Mesendoderm (in vitro differentiated cells): ENCODE results near the gene RASA3.

ENCODE experiments used
- DNase-seq: peaks from one replicate; pipeline ENCODE4 v3.0.0; 2013
- H2AK5ac ChIP-seq: 2 replicates; pipeline ENCODE4 v1.6.1; 2013; ENCODE audit warnings: low read length, inconsistent platforms
- H2BK120ac ChIP-seq: 2 replicates; pipeline ENCODE4 v1.6.1; 2013; ENCODE audit warnings: low read depth, mild to moderate bottlenecking, low read length, moderate library complexity, mixed read lengths
- H2BK15ac ChIP-seq: replicated peaks from 2 replicates; pipeline ENCODE4 v1.6.1; 2013; ENCODE audit warnings: low read depth, mild to moderate bottlenecking, moderate library complexity
- H2BK5ac ChIP-seq: 2 replicates; pipeline ENCODE4 v1.6.1; 2013; ENCODE audit warnings: low read length, inconsistent platforms
- H3K18ac ChIP-seq: 2 replicates; pipeline ENCODE4 v1.6.1; 2013; ENCODE audit warnings: mild to moderate bottlenecking, low read length, mixed read lengths
- H3K23ac ChIP-seq: one replicate; pipeline ENCODE4 v1.6.1; 2013; ENCODE audit warnings: low read length
- H3K27ac ChIP-seq: 2 replicates; pipeline ENCODE4 v1.5.1; 2013; ENCODE audit warnings: low read depth, mild to moderate bottlenecking, inconsistent platforms, low read length, moderate library complexity
- H3K27me3 ChIP-seq: 2 replicates; pipeline ENCODE4 v1.6.1; 2013; ENCODE audit warnings: low read length, control low read depth, mild to moderate bottlenecking, inconsistent platforms; ENCODE audit not compliant: insufficient read depth, poor library complexity
- H3K36me3 ChIP-seq: 2 replicates; pipeline ENCODE4 v1.6.1; 2013; ENCODE audit warnings: low read length, inconsistent platforms; ENCODE audit not compliant: control insufficient read depth, insufficient read depth
- H3K4ac ChIP-seq: one replicate; pipeline ENCODE4 v1.6.1; 2013; ENCODE audit warnings: low read depth, mild to moderate bottlenecking, low read length, moderate library complexity
- H3K4me1 ChIP-seq: 2 replicates; pipeline ENCODE4 v1.6.1; 2013; ENCODE audit warnings: low read depth, low read length, inconsistent platforms; ENCODE audit not compliant: control insufficient read depth
- H3K4me2 ChIP-seq: 2 replicates; pipeline ENCODE4 v1.6.1; 2013; ENCODE audit warnings: low read length
- H3K4me3 ChIP-seq: 2 replicates; pipeline ENCODE4 v1.5.1; 2013; ENCODE audit warnings: mild to moderate bottlenecking, low read length
- H3K56ac ChIP-seq: one replicate; pipeline ENCODE4 v1.6.1; 2013; ENCODE audit warnings: low read length
- H3K79me1 ChIP-seq: 2 replicates; pipeline ENCODE4 v1.6.1; 2013; ENCODE audit warnings: low read length, inconsistent platforms
- H3K79me2 ChIP-seq: 2 replicates; pipeline ENCODE4 v1.6.1; 2013; ENCODE audit warnings: mild to moderate bottlenecking, low read length; ENCODE audit not compliant: control insufficient read depth, insufficient read depth
- H3K9ac ChIP-seq: 2 replicates; pipeline ENCODE4 v1.6.1; 2013; ENCODE audit warnings: low read length, inconsistent platforms
- H4K5ac ChIP-seq: one replicate; pipeline ENCODE4 v1.6.1; 2013; ENCODE audit warnings: low read length
- H4K8ac ChIP-seq: one replicate; pipeline ENCODE4 v1.6.1; 2013; ENCODE audit warnings: low read depth, mild to moderate bottlenecking, control low read depth, low read length, moderate library complexity
- WGBS: extraction: QIAGEN DNeasy Blood & Tissue Kit; methylation state at CpG from one replicate; pipeline ENCODE4 v1.1.7; 2013; ENCODE audit warnings: low lambda C conversion rate, missing lambda C conversion rate; ENCODE audit not compliant: insufficient coverage; ENCODE audit errors: extremely low coverage; 5-methylcytosine and 5-hydroxymethylcytosine counted together

Gene RASA3

GRCh38 chr13:113943821-113944565, 188.4 kb downstream of the RASA3 start:
- H3K36me3 ChIP-seq = no peaks in the 10 kb centered on the region

GRCh38 chr13:113942591-113943103, 189.8 kb downstream of the RASA3 start:
- Histone ChIP-seq H3K27me3 (no peaks in the 10 kb centered on the region), H3K4ac (no peak overlapping the region), H3K4me2 (no peak overlapping the region), H3K4me3 (no peak overlapping the region), H3K9ac (no peak overlapping the region), H2BK5ac (no peak overlapping the region), H4K8ac (no peak overlapping the region), H3K23ac (no peak overlapping the region), H3K36me3 (no peaks in the 10 kb centered on the region), H4K5ac (no peak overlapping the region), H3K56ac (no peak overlapping the region), H3K79me1 (no peaks in the 10 kb centered on the region), H3K18ac (no peak overlapping the region), H2BK15ac (no peak overlapping the region), H3K79me2 (no peaks in the 10 kb centered on the region), H2AK5ac (no peak overlapping the region), H3K4me1 (no peaks in the 10 kb centered on the region), H3K27ac (no peak overlapping the region), H2BK120ac (no peak overlapping the region)
- DNase-seq = no peak
- WGBS = no CpG with 5 or more reads among the region's 23 CpGs

More at GRCh38 chr13:113943821-113944565, 188.4 kb downstream of the RASA3 start:
- Histone ChIP-seq H4K8ac (no peak overlapping the region), H2BK120ac (no peak overlapping the region), H3K79me2 (no peaks in the 10 kb centered on the region), H2BK5ac (no peak overlapping the region), H3K27me3 (no peaks in the 10 kb centered on the region), H3K9ac (no peak overlapping the region), H3K4ac (no peak overlapping the region), H3K4me1 (no peaks in the 10 kb centered on the region), H4K5ac (no peak overlapping the region), H3K27ac (no peak overlapping the region), H3K18ac (no peak overlapping the region), H3K56ac (no peak overlapping the region), H3K79me1 (no peaks in the 10 kb centered on the region), H3K4me2 (no peak overlapping the region), H3K4me3 (no peak overlapping the region), H3K23ac (no peak overlapping the region), H2AK5ac (no peak overlapping the region), H2BK15ac (no peak overlapping the region)
- DNase-seq = no peak
- WGBS = no CpG with 5 or more reads among the region's 19 CpGs

- H2BK15ac ChIP-seq = no peak overlapping the region
- peak; percentile 12 for DNase-seq
- H3K36me3 ChIP-seq = no peaks in the 10 kb centered on the region
- no peaks in the 10 kb centered on the region for H3K79me1 ChIP-seq
- H3K27ac ChIP-seq = no peak overlapping the region
- no peaks in the 10 kb centered on the region for H3K4me1 ChIP-seq
- H3K4me2 ChIP-seq = no peak overlapping the region
- no peak overlapping the region for H3K56ac ChIP-seq
- no peak overlapping the region for H2BK120ac ChIP-seq
- no peak overlapping the region for H4K8ac ChIP-seq
- no peak overlapping the region for H4K5ac ChIP-seq
- WGBS = no CpG with 5 or more reads among the region's 16 CpGs
- H3K9ac ChIP-seq = no peak overlapping the region
- H3K79me2 ChIP-seq = no peaks in the 10 kb centered on the region
- no peak overlapping the region for H3K4me3 ChIP-seq
- no peaks in the 10 kb centered on the region for H3K27me3 ChIP-seq
- H3K4ac ChIP-seq = no peak overlapping the region
- no peak overlapping the region for H2BK5ac ChIP-seq
- no peak overlapping the region for H2AK5ac ChIP-seq
- H3K23ac ChIP-seq = no peak overlapping the region
- H3K18ac ChIP-seq = no peak overlapping the region
These were observed 190.7 kb downstream of the RASA3 start for GRCh38 chr13:113941571-113942191.

DNA sequence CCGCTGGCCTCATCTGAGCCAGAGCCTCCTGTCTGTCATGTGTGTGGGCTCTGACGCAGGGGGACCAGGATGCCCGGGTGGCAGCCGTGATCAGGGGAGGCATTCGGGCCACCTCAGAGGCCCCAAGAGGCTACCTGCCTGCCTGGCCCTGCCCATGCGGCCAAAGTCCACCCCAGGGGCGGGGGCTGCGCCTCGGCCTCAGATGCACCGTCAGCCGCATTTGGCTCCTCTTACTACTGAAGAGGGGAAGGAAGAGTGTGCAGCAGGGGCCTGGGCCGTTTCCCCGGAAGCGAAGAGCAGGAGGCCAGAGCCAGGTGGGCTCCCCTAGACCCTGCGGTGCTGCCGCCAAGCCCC, 192.5 kb downstream of the RASA3 start:
- Histone ChIP-seq H3K27me3 (no peaks in the 10 kb centered on the region), H3K9ac (no peak overlapping the region)
- WGBS = no CpG with 5 or more reads among the region's 16 CpGs

GRCh38 chr13:113939129-113939943, 193.1 kb downstream of the RASA3 start:
- Histone ChIP-seq H2AK5ac (no peak overlapping the region), H3K79me1 (no peaks in the 10 kb centered on the region), H3K27me3 (no peaks in the 10 kb centered on the region), H3K4me1 (no peaks in the 10 kb centered on the region), H2BK120ac (no peak overlapping the region), H3K36me3 (no peaks in the 10 kb centered on the region), H2BK15ac (no peak overlapping the region), H3K23ac (no peak overlapping the region), H3K4me2 (no peak overlapping the region), H4K8ac (no peak overlapping the region), H2BK5ac (no peak overlapping the region), H3K56ac (no peak overlapping the region), H3K27ac (no peak overlapping the region), H3K9ac (no peak overlapping the region), H4K5ac (no peak overlapping the region), H3K79me2 (no peaks in the 10 kb centered on the region), H3K4ac (no peak overlapping the region), H3K4me3 (no peak overlapping the region), H3K18ac (no peak overlapping the region)
- no peak for DNase-seq
- WGBS = no CpG with 5 or more reads among the region's 28 CpGs

More for the DNA sequence above, 192.5 kb downstream of the RASA3 start:
- Histone ChIP-seq H3K79me1 (no peaks in the 10 kb centered on the region), H4K8ac (no peak overlapping the region), H3K4me2 (no peak overlapping the region), H2AK5ac (no peak overlapping the region), H4K5ac (no peak overlapping the region), H3K23ac (no peak overlapping the region), H3K4me1 (no peaks in the 10 kb centered on the region), H2BK120ac (no peak overlapping the region), H2BK15ac (no peak overlapping the region), H3K18ac (no peak overlapping the region), H3K27ac (no peak overlapping the region), H3K4ac (no peak overlapping the region), H3K36me3 (no peaks in the 10 kb centered on the region), H3K79me2 (no peaks in the 10 kb centered on the region), H2BK5ac (no peak overlapping the region), H3K56ac (no peak overlapping the region), H3K4me3 (no peak overlapping the region)
- no peak for DNase-seq
